Lower lobe of right lung (tissue), 2 donors: ENCODE measurements around the gene RCC1. TPM values are rescaled to one million over a fixed set of nuclear protein-coding genes. Genes with fewer than 3 reads are reported as not detected.

Source experiments
- ATAC-seq, 2 donors: fragments of 200-7000 bp; cut with Tn5 transposase; one replicate each; pipeline ENCODE4 v1.9.1; 2020 to 2022; ENCODE audit warnings: mild to moderate bottlenecking in 2 of 2, moderate library complexity in 2 of 2
- DNase-seq: peaks from one replicate; pipeline ENCODE4 v3.0.0-alpha.2; 2020
- H3K27ac ChIP-seq: fragments of 200-600 bp; one replicate; pipeline ENCODE4 v1.8.0; 2022
- H3K27me3 ChIP-seq: fragments of 200-600 bp; one replicate; pipeline ENCODE4 v1.8.0; 2022; ENCODE audit warnings: low read depth
- H3K36me3 ChIP-seq: fragments of 200-600 bp; one replicate; pipeline ENCODE4 v1.8.0; 2022; ENCODE audit warnings: mild to moderate bottlenecking
- H3K4me1 ChIP-seq: fragments of 200-600 bp; one replicate; pipeline ENCODE4 v1.8.0; 2022
- H3K4me3 ChIP-seq: fragments of 200-600 bp; one replicate; pipeline ENCODE4 v1.8.0; 2022; ENCODE audit warnings: mild to moderate bottlenecking
- H3K9me3 ChIP-seq: fragments of 200-600 bp; one replicate; pipeline ENCODE4 v1.8.0; 2022
- intact Hi-C: fragments of 100-400 bp; cut with DNase I; formaldehyde crosslinking; loops from one replicate; pipeline ENCODE4 v1.11.0; 2022
- total RNA-seq: library from RNA; stranded (reverse); fragmentation: NEBNext Ultra II Directional; extraction: Animal tissue kit (Norgen Biotek cat#: 25700); gene quantifications from one replicate; pipeline ENCODE4 v1.2.1, GENCODE V29; 2021
- TF ChIP-seq, protein P1 (sequence below): fragments of 200-600 bp; IDR thresholded peaks from one replicate; pipeline ENCODE4 v1.8.0; 2022; ENCODE audit warnings: antibody characterized with exemption, mild to moderate bottlenecking
- donor health status: DM: no; HTN: yes; CAD: no; lungs with severe emphysema.

RCC1 gene
- total RNA-seq, 1 donor from 2014 or later, result 29.1 TPM

GRCh38 chr1:28499553-28499952 lies 6.3 kb upstream of the RCC1 start:
- intact Hi-C loops, result no loop called here
- no peaks in the 10 kb centered on the region for H3K27me3 ChIP-seq

GRCh38 chr1:28501925-28502324 lies 3.9 kb upstream of the RCC1 start:
- peaks cover 18% of the 10 kb centered on the region for H3K36me3 ChIP-seq
- intact Hi-C loops, result no loop called here
- H3K9me3 ChIP-seq, result no peaks in the 10 kb centered on the region
- TF ChIP-seq, protein P1, sequence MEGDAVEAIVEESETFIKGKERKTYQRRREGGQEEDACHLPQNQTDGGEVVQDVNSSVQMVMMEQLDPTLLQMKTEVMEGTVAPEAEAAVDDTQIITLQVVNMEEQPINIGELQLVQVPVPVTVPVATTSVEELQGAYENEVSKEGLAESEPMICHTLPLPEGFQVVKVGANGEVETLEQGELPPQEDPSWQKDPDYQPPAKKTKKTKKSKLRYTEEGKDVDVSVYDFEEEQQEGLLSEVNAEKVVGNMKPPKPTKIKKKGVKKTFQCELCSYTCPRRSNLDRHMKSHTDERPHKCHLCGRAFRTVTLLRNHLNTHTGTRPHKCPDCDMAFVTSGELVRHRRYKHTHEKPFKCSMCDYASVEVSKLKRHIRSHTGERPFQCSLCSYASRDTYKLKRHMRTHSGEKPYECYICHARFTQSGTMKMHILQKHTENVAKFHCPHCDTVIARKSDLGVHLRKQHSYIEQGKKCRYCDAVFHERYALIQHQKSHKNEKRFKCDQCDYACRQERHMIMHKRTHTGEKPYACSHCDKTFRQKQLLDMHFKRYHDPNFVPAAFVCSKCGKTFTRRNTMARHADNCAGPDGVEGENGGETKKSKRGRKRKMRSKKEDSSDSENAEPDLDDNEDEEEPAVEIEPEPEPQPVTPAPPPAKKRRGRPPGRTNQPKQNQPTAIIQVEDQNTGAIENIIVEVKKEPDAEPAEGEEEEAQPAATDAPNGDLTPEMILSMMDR, result no peak
- peaks cover 7% of the 10 kb centered on the region for H3K4me1 ChIP-seq
- no peak overlapping the region for H3K4me3 ChIP-seq
- no peaks in the 10 kb centered on the region for H3K27me3 ChIP-seq
- no peak for DNase-seq
- no peak overlapping the region for H3K27ac ChIP-seq
- no peak for ATAC-seq

More at GRCh38 chr1:28499553-28499952, 6.3 kb upstream of the RCC1 start:
- ATAC-seq, result no peak
- no peak for DNase-seq
- H3K4me1 ChIP-seq, result no peaks in the 10 kb centered on the region
- H3K27ac ChIP-seq, result no peak overlapping the region
- no peaks in the 10 kb centered on the region for H3K9me3 ChIP-seq
- H3K36me3 ChIP-seq, result peaks cover 42% of the 10 kb centered on the region
- H3K4me3 ChIP-seq, result no peak overlapping the region
- TF ChIP-seq, protein P1, result no peak

DNA sequence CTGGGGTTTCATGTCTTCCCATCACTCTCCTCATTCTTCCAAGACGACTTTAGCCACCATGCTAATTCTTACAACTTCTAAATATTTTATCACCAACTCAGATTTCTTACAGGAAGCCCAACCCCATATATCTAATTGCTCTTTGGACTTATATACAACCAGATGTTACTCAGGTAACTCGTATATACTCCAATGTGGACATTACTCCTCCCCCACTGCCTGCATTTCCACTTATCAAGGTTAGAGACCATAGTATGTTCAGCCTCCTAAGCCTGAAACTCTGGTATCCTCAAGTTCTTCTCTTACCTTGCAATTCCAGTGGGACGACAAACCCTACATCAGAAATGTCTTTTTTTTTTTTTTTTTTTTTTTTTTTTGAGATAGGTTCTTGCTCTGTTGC lies 2.7 kb upstream of the RCC1 start:
- Histone ChIP-seq H3K27ac (no peak overlapping the region), H3K4me3 (no peak overlapping the region), H3K9me3 (no peaks in the 10 kb centered on the region), H3K36me3 (peaks cover 13% of the 10 kb centered on the region), H3K4me1 (peaks cover 19% of the 10 kb centered on the region), H3K27me3 (no peaks in the 10 kb centered on the region)
- DNase-seq (no peak), ATAC-seq (no peak)
- TF ChIP-seq, protein P1, result no peak
- intact Hi-C loops, result no loop called here

DNA sequence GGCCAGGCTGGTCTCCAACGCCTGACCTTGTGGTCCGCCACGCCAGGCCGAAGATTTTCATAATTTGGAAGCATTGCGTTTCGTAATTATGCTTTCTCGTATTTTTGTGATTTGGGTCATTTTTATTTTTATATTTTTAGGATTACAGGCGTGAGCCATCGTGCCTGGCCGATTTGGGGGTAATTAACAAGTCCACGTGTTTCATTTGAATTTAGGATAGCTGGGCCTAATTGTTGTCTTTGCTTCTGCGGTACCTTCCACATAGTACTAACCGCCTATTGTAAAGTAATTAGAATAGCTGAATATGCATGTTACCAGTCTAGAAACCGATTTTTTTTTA lies 1.0 kb downstream of the RCC1 start:
- Histone ChIP-seq H3K9me3 (no peaks in the 10 kb centered on the region), H3K4me3 (peak overlapping the region; percentile 90), H3K27ac (peak overlapping the region; percentile 83), H3K4me1 (peaks cover 55% of the 10 kb centered on the region), H3K36me3 (peaks cover 44% of the 10 kb centered on the region), H3K27me3 (no peaks in the 10 kb centered on the region)
- no peak for ATAC-seq
- TF ChIP-seq, protein P1, result no peak
- intact Hi-C loops, result no loop called here
- no peak for DNase-seq

- TF ChIP-seq, protein P1, result no peak
- ATAC-seq (no peak), DNase-seq (no peak)
- no peaks in the 10 kb centered on the region for H3K9me3 ChIP-seq
- H3K4me3 ChIP-seq, result peak overlapping the region; percentile 90
- H3K4me1 ChIP-seq, result peaks cover 59% of the 10 kb centered on the region
- H3K36me3 ChIP-seq, result peaks cover 48% of the 10 kb centered on the region
- H3K27me3 ChIP-seq, result no peaks in the 10 kb centered on the region
- intact Hi-C loops, result no loop called here
- peak overlapping the region; percentile 83 for H3K27ac ChIP-seq
These were observed 1.4 kb downstream of the RCC1 start for GRCh38 chr1:28507247-28507645.
